ENCODE measurements around the gene UNC79.

The UNC79 gene

GRCh38 chr14:93527203-93527607, 96.5 kb downstream of the UNC79 start:
- Histone ChIP-seq H3K27ac (ENCODE audit: low read length) (no peak overlapping the region), H3K4me3 (ENCODE audit: low read length) (no peak overlapping the region), H3K4me2 (ENCODE audit: low read depth, low read length) (no peak overlapping the region), H3K79me2 (ENCODE audit: low read length) (no peaks in the 10 kb centered on the region), H3F3A (ENCODE audit: insufficient read depth, low read length) (no peaks in the 10 kb centered on the region), H3K36me3 (replicated peaks; ENCODE audit: insufficient read depth, low read length) (no peaks in the 10 kb centered on the region), H4K20me1 (ENCODE audit: insufficient read depth, low read length) (no peaks in the 10 kb centered on the region), H3K27me3 (replicated peaks; ENCODE audit: insufficient read depth, low read length) (no peaks in the 10 kb centered on the region), H2AFZ (ENCODE audit: low read length) (no peak overlapping the region), H3K9ac (ENCODE audit: low read length) (no peak overlapping the region), H3K9me2 (replicated peaks; ENCODE audit: insufficient read depth, low read length) (no peaks in the 10 kb centered on the region), H3K9me3 (replicated peaks; ENCODE audit: insufficient read depth, low read length) (no peaks in the 10 kb centered on the region), H3K4me1 (ENCODE audit: low read length) (no peaks in the 10 kb centered on the region)
- no peak for DNase-seq
- no peak for TF ChIP-seq EZH2 (optimal IDR thresholded peaks at IDR 0.05; ENCODE audit: low read depth, low read length)
- no peak for TF ChIP-seq EZH2phosphoT487 (IDR thresholded peaks at IDR 0.05; ENCODE audit: low read length)
- no peak for TF ChIP-seq CTCF (IDR thresholded peaks at IDR 0.05; ENCODE audit: low read length)

- no peaks in the 10 kb centered on the region for H3K27me3 ChIP-seq (replicated peaks; ENCODE audit: insufficient read depth, low read length)
- no peaks in the 10 kb centered on the region for H3K4me1 ChIP-seq (ENCODE audit: low read length)
- no peaks in the 10 kb centered on the region for H3K36me3 ChIP-seq (replicated peaks; ENCODE audit: insufficient read depth, low read length)
- no peak overlapping the region for H3K9ac ChIP-seq (ENCODE audit: low read length)
- no peaks in the 10 kb centered on the region for H3F3A ChIP-seq (ENCODE audit: insufficient read depth, low read length)
- no peaks in the 10 kb centered on the region for H3K79me2 ChIP-seq (ENCODE audit: low read length)
- H3K4me3 ChIP-seq (ENCODE audit: low read length) = no peak overlapping the region
- no peaks in the 10 kb centered on the region for H3K9me2 ChIP-seq (replicated peaks; ENCODE audit: insufficient read depth, low read length)
- no peak overlapping the region for H3K4me2 ChIP-seq (ENCODE audit: low read depth, low read length)
- H2AFZ ChIP-seq (ENCODE audit: low read length) = no peak overlapping the region
- H3K9me3 ChIP-seq (replicated peaks; ENCODE audit: insufficient read depth, low read length) = no peaks in the 10 kb centered on the region
- TF ChIP-seq EZH2 (optimal IDR thresholded peaks at IDR 0.05; ENCODE audit: low read depth, low read length) = no peak
- H3K27ac ChIP-seq (ENCODE audit: low read length) = no peak overlapping the region
- H4K20me1 ChIP-seq (ENCODE audit: insufficient read depth, low read length) = no peaks in the 10 kb centered on the region
- DNase-seq = no peak
Observed at GRCh38 chr14:93528884-93529558, 98.3 kb downstream of the UNC79 start.

- TF ChIP-seq EZH2 (optimal IDR thresholded peaks at IDR 0.05; ENCODE audit: low read depth, low read length) (no peak), EZH2phosphoT487 (IDR thresholded peaks at IDR 0.05; ENCODE audit: low read length) (no peak), CTCF (IDR thresholded peaks at IDR 0.05; ENCODE audit: low read length) (no peak)
- H4K20me1 ChIP-seq (ENCODE audit: insufficient read depth, low read length) = no peaks in the 10 kb centered on the region
- no peaks in the 10 kb centered on the region for H3K36me3 ChIP-seq (replicated peaks; ENCODE audit: insufficient read depth, low read length)
- no peak overlapping the region for H2AFZ ChIP-seq (ENCODE audit: low read length)
- H3K79me2 ChIP-seq (ENCODE audit: low read length) = no peaks in the 10 kb centered on the region
- no peaks in the 10 kb centered on the region for H3K9me2 ChIP-seq (replicated peaks; ENCODE audit: insufficient read depth, low read length)
- H3F3A ChIP-seq (ENCODE audit: insufficient read depth, low read length) = no peaks in the 10 kb centered on the region
- no peak overlapping the region for H3K27ac ChIP-seq (ENCODE audit: low read length)
- H3K9ac ChIP-seq (ENCODE audit: low read length) = no peak overlapping the region
- no peaks in the 10 kb centered on the region for H3K4me1 ChIP-seq (ENCODE audit: low read length)
- no peak overlapping the region for H3K4me2 ChIP-seq (ENCODE audit: low read depth, low read length)
- H3K4me3 ChIP-seq (ENCODE audit: low read length) = no peak overlapping the region
- no peaks in the 10 kb centered on the region for H3K9me3 ChIP-seq (replicated peaks; ENCODE audit: insufficient read depth, low read length)
- DNase-seq = no peak
- no peaks in the 10 kb centered on the region for H3K27me3 ChIP-seq (replicated peaks; ENCODE audit: insufficient read depth, low read length)
Observed at GRCh38 chr14:93531644-93532043, 100.9 kb downstream of the UNC79 start.

- Histone ChIP-seq H3K79me2 (ENCODE audit: low read length) (no peaks in the 10 kb centered on the region), H3K36me3 (replicated peaks; ENCODE audit: insufficient read depth, low read length) (no peaks in the 10 kb centered on the region), H3K27me3 (replicated peaks; ENCODE audit: insufficient read depth, low read length) (no peaks in the 10 kb centered on the region), H3K9me2 (replicated peaks; ENCODE audit: insufficient read depth, low read length) (no peaks in the 10 kb centered on the region), H3K4me3 (ENCODE audit: low read length) (no peak overlapping the region), H3K4me2 (ENCODE audit: low read depth, low read length) (no peak overlapping the region), H3F3A (ENCODE audit: insufficient read depth, low read length) (no peaks in the 10 kb centered on the region), H2AFZ (ENCODE audit: low read length) (no peak overlapping the region), H3K9ac (ENCODE audit: low read length) (no peak overlapping the region), H4K20me1 (ENCODE audit: insufficient read depth, low read length) (no peaks in the 10 kb centered on the region), H3K27ac (ENCODE audit: low read length) (no peak overlapping the region), H3K4me1 (ENCODE audit: low read length) (no peaks in the 10 kb centered on the region), H3K9me3 (replicated peaks; ENCODE audit: insufficient read depth, low read length) (no peaks in the 10 kb centered on the region)
- no peak for DNase-seq
- no peak for TF ChIP-seq EZH2phosphoT487 (IDR thresholded peaks at IDR 0.05; ENCODE audit: low read length)
- no peak for TF ChIP-seq EZH2 (optimal IDR thresholded peaks at IDR 0.05; ENCODE audit: low read depth, low read length)
- no peak for TF ChIP-seq CTCF (IDR thresholded peaks at IDR 0.05; ENCODE audit: low read length)
Observed at GRCh38 chr14:93532541-93532940, 101.8 kb downstream of the UNC79 start.
